Endothelial cell of umbilical vein (primary cell): Measurements from ENCODE around the gene SPEF1. TPM values are rescaled to one million over a fixed set of nuclear protein-coding genes. Genes with fewer than 3 reads are reported as not detected.

Source experiments
- BruUV-seq: library from RNA; stranded (reverse); fragments of 400-500 nt; replicated peaks from 2 replicates; lab custom pipeline; 2021; lab: Mats Ljungman, UMichigan
- CTCF ChIA-PET: fragments of 300-600, 350-600 bp; sonication (Branson Sonifier 250); formaldehyde crosslinking; loops from one replicate; lab custom pipeline; 2021; ENCODE audit warnings: antibody characterized with exemption, inconsistent platforms; lab: Charles Lee
- POLR2A ChIA-PET: fragments of 300-600, 350-600 bp; sonication (Branson Sonifier 250); formaldehyde crosslinking; loops from one replicate; lab custom pipeline; 2021; ENCODE audit warnings: antibody characterized with exemption, inconsistent platforms; lab: Charles Lee
- DNase-seq: peaks from one replicate; pipeline ENCODE4 v3.0.0-alpha.2; 2011; ENCODE audit warnings: low read depth, low spot score
- FAIRE-seq: peaks from 2 replicates; lab custom pipeline; 2011; peaks lifted over from hg19 to GRCh38; lab: Jason Lieb, UNC
- H2AFZ ChIP-seq: 2 replicates; pipeline ENCODE4 v1.6.0; 2012; ENCODE audit warnings: low read depth, low read length, control low read depth, inconsistent platforms
- H3K27ac ChIP-seq: 2 replicates; pipeline ENCODE4 v1.5.1; 2011; ENCODE audit warnings: low read depth, mild to moderate bottlenecking, control low read depth, low read length, moderate library complexity; ENCODE audit not compliant: insufficient read depth
- H3K27me3 ChIP-seq, 2 experiments: 2 replicates each; pipeline versions ENCODE4 v1.6.0 to v1.6.1; 2011; ENCODE audit warnings: low read length in 2 of 2, mixed read lengths in 1 of 2; ENCODE audit not compliant: control insufficient read depth in 2 of 2, insufficient read depth in 2 of 2
- H3K36me3 ChIP-seq, 2 experiments: 2 replicates in 1 of 2; 3 replicates in 1 of 2; pipeline ENCODE4 v1.5.1; 2011; ENCODE audit warnings: low read length in 2 of 2, mild to moderate bottlenecking in 1 of 2, moderate library complexity in 1 of 2; ENCODE audit not compliant: control insufficient read depth in 2 of 2, insufficient read depth in 2 of 2; ENCODE audit errors: extremely low read depth in 1 of 2
- H3K4me1 ChIP-seq: 3 replicates; pipeline ENCODE4 v1.5.1; 2011; ENCODE audit warnings: mild to moderate bottlenecking, low read length; ENCODE audit not compliant: control insufficient read depth, insufficient read depth; ENCODE audit errors: extremely low read depth
- H3K4me2 ChIP-seq: 2 replicates; pipeline ENCODE4 v1.6.1; 2011; ENCODE audit warnings: low read length, control low read depth, mixed read lengths; ENCODE audit not compliant: insufficient read depth
- H3K4me3 ChIP-seq, 3 experiments: fragments of 200-600 bp in 1 of 3; sonication (generic), shearing (Covaris generic) in 1 of 3; replicated peaks in 1 of 3; 2 replicates each; pipeline ENCODE4 v1.5.1; 2011 to 2016; ENCODE audit warnings: control low read depth in 3 of 3, low read length in 3 of 3, mild to moderate bottlenecking in 2 of 3, inconsistent platforms in 1 of 3, low read depth in 1 of 3, moderate library complexity in 1 of 3; ENCODE audit not compliant: insufficient read depth in 1 of 3
- H3K79me2 ChIP-seq: 2 replicates; pipeline ENCODE4 v1.6.0; 2012; ENCODE audit warnings: low read length, inconsistent platforms; ENCODE audit not compliant: control insufficient read depth, insufficient read depth
- H3K9ac ChIP-seq: replicated peaks from 2 replicates; pipeline ENCODE3; 2011; ENCODE audit warnings: low read length, control low read depth; ENCODE audit not compliant: insufficient read depth; ENCODE audit errors: extremely low read depth
- H3K9me1 ChIP-seq: replicated peaks from 3 replicates; pipeline ENCODE4 v1.6.0; 2011; ENCODE audit warnings: mild to moderate bottlenecking, low read length; ENCODE audit not compliant: control insufficient read depth, insufficient read depth; ENCODE audit errors: extremely low read depth
- H3K9me3 ChIP-seq: replicated peaks from 2 replicates; pipeline ENCODE4 v1.5.1; 2012; ENCODE audit warnings: low read length, inconsistent platforms; ENCODE audit not compliant: control insufficient read depth, insufficient read depth
- H4K20me1 ChIP-seq: replicated peaks from 2 replicates; pipeline ENCODE3; 2011; ENCODE audit warnings: mild to moderate bottlenecking, low read length; ENCODE audit not compliant: control insufficient read depth, insufficient read depth; ENCODE audit errors: extremely low read depth
- CTCF ChIP-seq, 2 donors: IDR thresholded peaks; 1 replicate in 1 of 2; 2 replicates in 1 of 2; pipeline ENCODE4 v1.5.1; 2011; ENCODE audit warnings: low read length in 2 of 2, mild to moderate bottlenecking in 2 of 2, moderate library complexity in 2 of 2, control low read depth in 1 of 2, inconsistent platforms in 1 of 2, low read depth in 1 of 2; ENCODE audit not compliant: insufficient read depth in 1 of 2; ENCODE audit errors: extremely low read depth in 1 of 2
- EZH2 ChIP-seq: IDR thresholded peaks from 2 replicates; pipeline ENCODE4 v1.6.1; 2012; ENCODE audit warnings: borderline replicate concordance, low read depth, mild to moderate bottlenecking, moderate library complexity, low read length, inconsistent platforms; ENCODE audit not compliant: severe bottlenecking
- FOS ChIP-seq: IDR thresholded peaks from 2 replicates; pipeline ENCODE4 v1.6.1; 2011; ENCODE audit warnings: mild to moderate bottlenecking, low read length, moderate library complexity, borderline replicate concordance; ENCODE audit not compliant: insufficient read depth
- GATA2 ChIP-seq: IDR thresholded peaks from 2 replicates; pipeline ENCODE4 v1.7.0; 2011; ENCODE audit warnings: low read depth, mild to moderate bottlenecking, moderate library complexity, mixed read lengths, low read length; ENCODE audit not compliant: insufficient read length, insufficient read depth
- JUN ChIP-seq: IDR thresholded peaks from 2 replicates; pipeline ENCODE4 v1.6.1; 2011; ENCODE audit warnings: borderline replicate concordance, low read depth; ENCODE audit not compliant: insufficient read length, insufficient read depth
- MYC ChIP-seq: IDR thresholded peaks from one replicate; pipeline ENCODE4 v1.6.1; 2011; ENCODE audit warnings: mild to moderate bottlenecking, low read depth, low read length
- POLR2A ChIP-seq: IDR thresholded peaks from 2 replicates; pipeline ENCODE4 v1.6.1; 2012; ENCODE audit warnings: low read depth, mild to moderate bottlenecking, control low read depth, low read length
- POLR2AphosphoS5 ChIP-seq: IDR thresholded peaks from 2 replicates; pipeline ENCODE4 v1.6.1; 2012; ENCODE audit warnings: low read depth, mild to moderate bottlenecking, control low read depth, low read length, moderate library complexity; ENCODE audit not compliant: insufficient read depth
- dilution Hi-C: fragments of 300-500 bp; cut with MboI; formaldehyde crosslinking; loops from one replicate; pipeline ENCODE4 v1.15.0; 2019; ENCODE audit warnings: low sequenced_read_pairs; ENCODE audit not compliant: extremely low pct_ligation_motif_present
- intact Hi-C: fragments of 100-400 bp; cut with micrococcal nuclease; formaldehyde crosslinking; loops from one replicate; pipeline ENCODE4 v1.10.0; 2022
- polyA plus RNA-seq, 4 experiments: library from polyadenylated mRNA; depleted of rRNA in 3 of 4; stranded (reverse) in 3 of 4; unstranded in 1 of 4; fragments of >200 nt; gene quantifications; 2 replicates each; pipeline versions ENCODE4 v1.2.1 to v1.2.3, GENCODE V29; 2011 to 2012; ENCODE audit warnings: missing spikeins in 1 of 4
- total RNA-seq: library from RNA; stranded (reverse); gene quantifications from 2 replicates; pipeline ENCODE4 v1.2.3, GENCODE V29; 2021
- TF ChIP-seq, protein P1 (sequence below): IDR thresholded peaks from 2 replicates; pipeline ENCODE4 v1.6.1; 2011; ENCODE audit not compliant: insufficient read depth, insufficient read length

SPEF1 gene
- total and polyA plus RNA-seq, 2 donors (not counting 3 experiments of a cell fraction or from before 2014, with no cell fraction given): 0.07 to 0.44 TPM

DNA sequence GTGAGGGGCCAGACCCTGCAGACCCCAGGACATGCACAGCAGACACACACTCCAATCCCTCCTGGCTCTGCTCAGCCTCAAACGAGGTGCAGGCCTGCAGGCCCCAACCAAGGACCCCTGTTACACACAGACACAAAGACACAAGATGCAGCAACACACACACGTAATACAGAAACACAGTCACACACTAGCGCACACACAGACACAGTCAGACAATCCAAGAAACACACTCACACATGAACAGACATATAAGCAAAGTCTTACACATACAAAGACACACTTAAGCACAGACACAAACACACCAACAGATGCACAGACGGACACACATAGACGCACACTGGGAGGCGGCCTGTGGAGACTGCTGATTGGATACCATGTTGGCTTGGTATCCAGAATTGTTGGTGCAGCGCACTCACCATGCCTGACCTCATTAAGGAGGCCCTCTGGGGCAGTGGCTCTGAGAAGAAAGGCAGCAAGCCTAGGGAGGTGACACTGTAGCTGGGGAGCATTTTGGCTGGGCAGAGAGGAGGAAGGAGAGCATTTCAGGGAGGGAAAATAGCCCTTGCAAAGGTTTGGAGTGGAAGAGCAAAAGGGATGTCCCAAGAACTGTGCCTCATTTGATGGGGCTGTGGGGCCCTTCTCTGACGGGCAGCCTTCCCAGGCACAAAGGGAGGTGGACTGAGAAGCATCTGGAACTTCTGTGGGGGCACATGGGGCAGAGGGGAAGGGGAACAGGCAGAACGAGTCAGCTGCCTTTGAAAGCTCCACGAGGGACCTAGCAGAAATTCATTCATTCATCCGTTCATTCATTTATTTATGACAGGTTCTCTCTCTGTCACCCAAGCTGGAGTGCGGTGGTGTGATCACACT lies 50.2 kb downstream of the SPEF1 start:
- H4K20me1 ChIP-seq: no peaks in the 10 kb centered on the region
- DNase-seq: no peak
- H3K27me3 ChIP-seq: peaks cover 8 to 10% of the 10 kb centered on the region in 2 experiments
- FAIRE-seq: peak; percentile 15
- H3K9ac ChIP-seq: no peak overlapping the region
- dilution Hi-C loops: no loop called here
- H3K79me2 ChIP-seq: no peaks in the 10 kb centered on the region
- H3K9me3 ChIP-seq: no peaks in the 10 kb centered on the region
- H3K27ac ChIP-seq: no peak overlapping the region
- POLR2A ChIA-PET: no interaction called here
- no peaks in the 10 kb centered on the region for H3K4me1 ChIP-seq
- intact Hi-C loops: no loop called here
- H3K9me1 ChIP-seq: no peaks in the 10 kb centered on the region
- no TSS peak for BruUV-seq
- CTCF ChIA-PET: interaction anchor here (1.1 to 7.2 kb wide), 2 partner anchors 14 to 19 kb away, joined by 3 to 40 read pairs; no protein-coding TSS in a partner anchor
- no peaks in the 10 kb centered on the region for H3K36me3 ChIP-seq
- no peak overlapping the region for H3K4me3 ChIP-seq
- no peak overlapping the region for H2AFZ ChIP-seq
- no peak overlapping the region for H3K4me2 ChIP-seq
- TF ChIP-seq MYC (no peak), CTCF (IDR thresholded peaks at IDR 0.05; ENCODE audit: extremely low read depth in 1 of 2, insufficient read depth in 1 of 2, low read depth in 1 of 2, low read length in 2 of 2) (no peak), FOS (no peak), EZH2 (no peak), POLR2A (no peak), GATA2 (no peak), JUN (no peak), POLR2AphosphoS5 (no peak)
- TF ChIP-seq, protein P1, sequence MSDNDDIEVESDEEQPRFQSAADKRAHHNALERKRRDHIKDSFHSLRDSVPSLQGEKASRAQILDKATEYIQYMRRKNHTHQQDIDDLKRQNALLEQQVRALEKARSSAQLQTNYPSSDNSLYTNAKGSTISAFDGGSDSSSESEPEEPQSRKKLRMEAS: no peak
